ENCODE results near the gene ENPP3.

Gene ENPP3

GRCh38 chr6:131640576-131640975 is 3.5 kb downstream of the ENPP3 start:
- DNase-seq (ENCODE audit: insufficient read length, low spot score) (no peak), FAIRE-seq (no peak)
- no peak for TF ChIP-seq SPI1 (IDR thresholded peaks at IDR 0.05; ENCODE audit: low read depth, low read length)
- no peak for TF ChIP-seq POLR2A (IDR thresholded peaks at IDR 0.05; ENCODE audit: low read depth, low read length)
- TF ChIP-seq TAF1 (IDR thresholded peaks at IDR 0.05; ENCODE audit: low read depth, low read length): no peak
- TF ChIP-seq POLR2AphosphoS5 (IDR thresholded peaks at IDR 0.05; ENCODE audit: low read depth, low read length): no peak
- no peak for TF ChIP-seq PAX5 (IDR thresholded peaks at IDR 0.05; ENCODE audit: insufficient read depth, low read length, severe bottlenecking)
- TF ChIP-seq POU2F2 (IDR thresholded peaks at IDR 0.05; ENCODE audit: low read depth, low read length): no peak

- DNase-seq (ENCODE audit: insufficient read length, low spot score): no peak
- TF ChIP-seq POLR2A (IDR thresholded peaks at IDR 0.05; ENCODE audit: low read depth, low read length) (no peak), POU2F2 (IDR thresholded peaks at IDR 0.05; ENCODE audit: low read depth, low read length) (no peak), SPI1 (IDR thresholded peaks at IDR 0.05; ENCODE audit: low read depth, low read length) (no peak), POLR2AphosphoS5 (IDR thresholded peaks at IDR 0.05; ENCODE audit: low read depth, low read length) (no peak), TAF1 (IDR thresholded peaks at IDR 0.05; ENCODE audit: low read depth, low read length) (no peak), PAX5 (IDR thresholded peaks at IDR 0.05; ENCODE audit: insufficient read depth, low read length, severe bottlenecking) (no peak)
- no peak for FAIRE-seq
Observed at GRCh38 chr6:131641554-131641953, 4.5 kb downstream of the ENPP3 start.

- no peak for TF ChIP-seq PAX5 (IDR thresholded peaks at IDR 0.05; ENCODE audit: insufficient read depth, low read length, severe bottlenecking)
- TF ChIP-seq POLR2A (IDR thresholded peaks at IDR 0.05; ENCODE audit: low read depth, low read length): no peak
- TF ChIP-seq TAF1 (IDR thresholded peaks at IDR 0.05; ENCODE audit: low read depth, low read length): no peak
- TF ChIP-seq POLR2AphosphoS5 (IDR thresholded peaks at IDR 0.05; ENCODE audit: low read depth, low read length): no peak
- TF ChIP-seq SPI1 (IDR thresholded peaks at IDR 0.05; ENCODE audit: low read depth, low read length): no peak
- no peak for TF ChIP-seq POU2F2 (IDR thresholded peaks at IDR 0.05; ENCODE audit: low read depth, low read length)
- DNase-seq (ENCODE audit: insufficient read length, low spot score) (no peak), FAIRE-seq (no peak)
Observed at GRCh38 chr6:131642565-131642964, 5.5 kb downstream of the ENPP3 start.

GRCh38 chr6:131642987-131643611 is 6.0 kb downstream of the ENPP3 start:
- FAIRE-seq: no peak
- no peak for TF ChIP-seq POLR2AphosphoS5 (IDR thresholded peaks at IDR 0.05; ENCODE audit: low read depth, low read length)
- TF ChIP-seq PAX5 (IDR thresholded peaks at IDR 0.05; ENCODE audit: insufficient read depth, low read length, severe bottlenecking): no peak
- TF ChIP-seq TAF1 (IDR thresholded peaks at IDR 0.05; ENCODE audit: low read depth, low read length): no peak
- TF ChIP-seq POLR2A (IDR thresholded peaks at IDR 0.05; ENCODE audit: low read depth, low read length): no peak
- TF ChIP-seq SPI1 (IDR thresholded peaks at IDR 0.05; ENCODE audit: low read depth, low read length): no peak
- no peak for TF ChIP-seq POU2F2 (IDR thresholded peaks at IDR 0.05; ENCODE audit: low read depth, low read length)

GRCh38 chr6:131643855-131644460 is 6.9 kb downstream of the ENPP3 start:
- DNase-seq (ENCODE audit: insufficient read length, low spot score) (no peak), FAIRE-seq (no peak)
- TF ChIP-seq POLR2A (IDR thresholded peaks at IDR 0.05; ENCODE audit: low read depth, low read length): no peak

More at GRCh38 chr6:131642987-131643611, 6.0 kb downstream of the ENPP3 start:
- DNase-seq (ENCODE audit: insufficient read length, low spot score): no peak

- no peak for TF ChIP-seq POLR2AphosphoS5 (IDR thresholded peaks at IDR 0.05; ENCODE audit: low read depth, low read length)
- TF ChIP-seq POLR2A (IDR thresholded peaks at IDR 0.05; ENCODE audit: low read depth, low read length): no peak
- no peak for TF ChIP-seq POU2F2 (IDR thresholded peaks at IDR 0.05; ENCODE audit: low read depth, low read length)
- TF ChIP-seq TAF1 (IDR thresholded peaks at IDR 0.05; ENCODE audit: low read depth, low read length): no peak
- DNase-seq (ENCODE audit: insufficient read length, low spot score) (no peak), FAIRE-seq (no peak)
Observed at GRCh38 chr6:131644921-131645320, 7.8 kb downstream of the ENPP3 start.

- DNase-seq (ENCODE audit: insufficient read length, low spot score): no peak
- TF ChIP-seq POLR2A (IDR thresholded peaks at IDR 0.05; ENCODE audit: low read depth, low read length) (no peak), SPI1 (IDR thresholded peaks at IDR 0.05; ENCODE audit: low read depth, low read length) (no peak), PAX5 (IDR thresholded peaks at IDR 0.05; ENCODE audit: insufficient read depth, low read length, severe bottlenecking) (no peak), TAF1 (IDR thresholded peaks at IDR 0.05; ENCODE audit: low read depth, low read length) (no peak), POLR2AphosphoS5 (IDR thresholded peaks at IDR 0.05; ENCODE audit: low read depth, low read length) (no peak), POU2F2 (IDR thresholded peaks at IDR 0.05; ENCODE audit: low read depth, low read length) (no peak)
- no peak for FAIRE-seq
Observed at GRCh38 chr6:131645846-131646245, 8.7 kb downstream of the ENPP3 start.

- FAIRE-seq (no peak), DNase-seq (ENCODE audit: insufficient read length, low spot score) (no peak)
- TF ChIP-seq POU2F2 (IDR thresholded peaks at IDR 0.05; ENCODE audit: low read depth, low read length): no peak
- no peak for TF ChIP-seq POLR2A (IDR thresholded peaks at IDR 0.05; ENCODE audit: low read depth, low read length)
- TF ChIP-seq PAX5 (IDR thresholded peaks at IDR 0.05; ENCODE audit: insufficient read depth, low read length, severe bottlenecking): no peak
- TF ChIP-seq SPI1 (IDR thresholded peaks at IDR 0.05; ENCODE audit: low read depth, low read length): no peak
- no peak for TF ChIP-seq TAF1 (IDR thresholded peaks at IDR 0.05; ENCODE audit: low read depth, low read length)
- no peak for TF ChIP-seq POLR2AphosphoS5 (IDR thresholded peaks at IDR 0.05; ENCODE audit: low read depth, low read length)
Observed at GRCh38 chr6:131646249-131646670, 9.2 kb downstream of the ENPP3 start.

GRCh38 chr6:131651782-131652181 is 14.7 kb downstream of the ENPP3 start:
- DNase-seq (ENCODE audit: insufficient read length, low spot score): no peak
- TF ChIP-seq POLR2AphosphoS5 (IDR thresholded peaks at IDR 0.05; ENCODE audit: low read depth, low read length) (no peak), SPI1 (IDR thresholded peaks at IDR 0.05; ENCODE audit: low read depth, low read length) (no peak), POU2F2 (IDR thresholded peaks at IDR 0.05; ENCODE audit: low read depth, low read length) (no peak)
- no peak for FAIRE-seq

- TF ChIP-seq POU2F2 (IDR thresholded peaks at IDR 0.05; ENCODE audit: low read depth, low read length) (no peak), TAF1 (IDR thresholded peaks at IDR 0.05; ENCODE audit: low read depth, low read length) (no peak), SPI1 (IDR thresholded peaks at IDR 0.05; ENCODE audit: low read depth, low read length) (no peak), PAX5 (IDR thresholded peaks at IDR 0.05; ENCODE audit: insufficient read depth, low read length, severe bottlenecking) (no peak), POLR2AphosphoS5 (IDR thresholded peaks at IDR 0.05; ENCODE audit: low read depth, low read length) (no peak), POLR2A (IDR thresholded peaks at IDR 0.05; ENCODE audit: low read depth, low read length) (no peak)
- DNase-seq (ENCODE audit: insufficient read length, low spot score): no peak
- FAIRE-seq: no peak
Observed at GRCh38 chr6:131652472-131652871, 15.4 kb downstream of the ENPP3 start.

All from GM12891 (cell line).